NCI-H2081 (cell line): Measurements from ENCODE around the gene MKRN3.
"Not testable (repeated sequence)": the region's sequence is repeated elsewhere in the genome, so short reads cannot be mapped to it uniquely, and the experiment has no call there.

Source experiments
- DNase-seq, 2 experiments: peaks; one replicate each; lab custom pipeline; 2025; lab: John Stamatoyannopoulos, UW

MKRN3 gene

GRCh38 chr15:23589012-23589411, 23.5 kb downstream of the MKRN3 start:
- no peak for DNase-seq

DNA sequence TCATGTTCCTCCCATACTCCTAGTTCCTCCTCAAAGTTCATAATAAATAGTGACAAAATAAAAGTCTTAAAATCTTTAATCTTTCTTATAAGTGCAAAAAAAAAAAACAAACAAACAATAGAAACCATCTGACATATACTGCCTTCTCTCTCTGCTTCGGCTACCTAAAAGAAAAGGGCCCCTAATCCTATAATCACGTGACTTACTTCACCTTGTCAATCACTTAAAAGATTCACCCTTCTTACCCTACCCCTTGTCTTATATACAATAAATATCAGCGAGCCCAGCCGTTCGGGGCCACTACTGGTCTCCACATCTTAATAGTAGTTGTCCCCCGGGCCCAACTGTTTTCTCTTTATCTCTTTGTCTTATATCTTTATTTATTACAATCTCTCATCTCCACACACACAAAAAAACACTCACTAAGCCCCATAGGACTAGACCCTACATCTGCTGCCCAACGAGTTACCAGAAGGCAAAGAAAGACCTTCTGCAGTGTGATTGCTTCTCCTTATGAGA, 28.8 kb downstream of the MKRN3 start:
- no peak for DNase-seq

DNA sequence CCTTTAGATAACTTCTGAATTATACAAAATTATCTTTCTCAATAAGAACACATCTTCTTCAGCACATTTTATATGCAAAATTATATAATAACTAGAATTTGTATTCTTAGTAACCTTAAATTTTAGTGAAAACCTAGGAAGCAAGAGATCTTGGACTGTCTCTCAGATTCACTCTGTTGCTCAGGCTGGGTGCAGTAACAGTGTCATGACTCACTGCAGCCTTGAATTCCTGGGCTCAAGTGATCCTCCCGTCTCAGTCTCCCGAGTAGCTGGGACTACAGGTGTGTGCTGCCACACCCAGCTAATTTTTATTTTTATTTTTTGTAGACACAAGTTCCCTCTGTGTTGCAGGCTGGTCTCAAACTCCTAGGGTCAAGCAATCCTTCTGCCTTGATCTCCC, 29.9 kb downstream of the MKRN3 start:
- DNase-seq = no peak

DNA sequence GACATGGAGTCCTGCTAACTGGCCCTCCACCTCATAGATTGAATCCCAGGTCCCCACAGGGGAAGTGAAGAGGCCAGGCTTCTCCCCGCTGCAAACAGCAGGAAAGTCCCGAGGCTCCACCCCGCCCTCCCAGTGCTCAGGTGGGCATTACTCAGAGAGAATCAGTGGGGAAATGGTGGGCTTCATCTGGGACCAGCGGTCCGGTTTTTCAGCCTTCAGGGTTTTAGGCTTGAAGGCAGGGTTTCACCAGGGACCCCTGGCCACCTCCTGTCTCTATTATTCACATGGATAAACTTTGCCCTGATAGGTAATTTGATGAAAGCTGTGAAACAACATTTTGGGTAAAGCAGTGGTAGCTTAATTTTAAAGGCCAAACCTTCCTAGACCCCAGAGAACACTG, 31.3 kb downstream of the MKRN3 start:
- no peak for DNase-seq

GRCh38 chr15:23597278-23597677, 31.8 kb downstream of the MKRN3 start:
- DNase-seq = not testable (repeated sequence)

- DNase-seq = no peak
These were observed 33.6 kb downstream of the MKRN3 start for GRCh38 chr15:23599053-23599452.

DNA sequence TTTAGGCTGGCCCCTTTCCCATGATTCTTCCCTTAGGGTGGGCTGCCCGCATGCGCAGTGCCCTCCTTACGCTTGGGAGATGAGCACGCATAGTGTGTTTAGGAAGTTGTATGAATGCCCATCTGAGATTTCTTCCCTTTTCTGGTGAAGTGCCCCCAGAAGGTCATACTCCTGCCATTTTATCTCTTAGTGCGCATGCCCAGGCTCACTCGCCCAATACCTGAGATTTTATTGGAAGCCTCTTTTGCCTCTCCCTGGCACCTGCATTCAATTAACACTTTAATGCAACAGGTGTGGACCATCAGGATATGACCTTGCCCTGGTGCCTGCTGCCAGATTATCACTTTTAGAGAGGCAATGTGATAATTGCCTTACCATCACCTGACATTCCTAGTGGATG, 36.6 kb downstream of the MKRN3 start:
- DNase-seq = no peak

DNA sequence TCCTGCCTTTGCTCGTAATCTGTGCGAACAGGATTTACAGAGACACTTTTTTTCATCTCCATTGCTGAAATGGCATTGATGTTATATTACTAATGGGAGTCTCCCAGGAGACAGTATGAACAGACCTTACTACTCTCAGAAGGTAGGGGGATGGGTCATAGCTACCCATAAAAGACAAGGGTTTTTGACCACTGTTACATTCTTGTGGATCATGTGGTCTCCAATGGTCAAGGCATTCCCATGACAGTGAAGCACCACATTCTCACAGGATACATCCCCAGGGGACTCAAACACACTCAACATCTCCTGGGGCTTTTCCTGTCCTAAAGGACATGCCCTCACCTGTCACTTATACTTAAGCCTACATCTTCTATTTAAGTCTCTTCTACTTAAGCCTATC, 40.8 kb downstream of the MKRN3 start:
- DNase-seq = no peak

GRCh38 chr15:23616536-23616935, 51.1 kb downstream of the MKRN3 start:
- no peak for DNase-seq
